Panc1 (cell line): Measurements from ENCODE around the gene SLC16A12. TPM values are rescaled to one million over a fixed set of nuclear protein-coding genes. Genes with fewer than 3 reads are reported as not detected.

Experiments
- ATAC-seq: fragments of 200-7000 bp; cut with Tn5 transposase; 2 replicates; pipeline ENCODE4 v1.9.1; 2020; ENCODE audit warnings: mild to moderate bottlenecking, moderate library complexity
- BruUV-seq: library from RNA; stranded (reverse); fragments of 400-500 nt; replicated peaks from 2 replicates; lab custom pipeline; 2021; lab: Mats Ljungman, UMichigan
- CTCF ChIA-PET: fragments of 300-600 bp; sonication (Branson Sonifier 250); formaldehyde crosslinking; loops from one replicate; lab custom pipeline; 2022; ENCODE audit warnings: antibody characterized with exemption; lab: Charles Lee
- POLR2A ChIA-PET: fragments of 300-600 bp; sonication (Branson Sonifier 250); formaldehyde crosslinking; loops from one replicate; lab custom pipeline; 2022; ENCODE audit warnings: antibody characterized with exemption; lab: Charles Lee
- DNase-seq: peaks from one replicate; pipeline ENCODE4 v3.0.0-alpha.2; 2010; ENCODE audit warnings: low read depth, low spot score
- H3K27ac ChIP-seq: 2 replicates; pipeline ENCODE4 v1.5.1; 2011; ENCODE audit warnings: mild to moderate bottlenecking, low read length, inconsistent platforms
- H3K27me3 ChIP-seq: fragments of 200-500 bp; sonication (Bioruptor generic); 2 replicates; pipeline ENCODE4 v1.6.0; 2014; ENCODE audit warnings: low read length, inconsistent platforms; ENCODE audit not compliant: control insufficient read depth, insufficient read depth
- H3K36me3 ChIP-seq: fragments of 200-500 bp; sonication (Bioruptor generic); 2 replicates; pipeline ENCODE4 v1.5.1; 2014; ENCODE audit warnings: inconsistent platforms, mild to moderate bottlenecking, low read length, moderate library complexity; ENCODE audit not compliant: control insufficient read depth, insufficient read depth
- H3K4me1 ChIP-seq: 2 replicates; pipeline ENCODE4 v1.5.1; 2011; ENCODE audit warnings: inconsistent platforms, mild to moderate bottlenecking, low read length, moderate library complexity; ENCODE audit not compliant: control insufficient read depth, insufficient read depth
- H3K4me3 ChIP-seq, 2 experiments: 2 replicates each; pipeline ENCODE4 v1.5.1; 2011 to 2012; ENCODE audit warnings: low read depth in 2 of 2, low read length in 2 of 2, mild to moderate bottlenecking in 2 of 2, inconsistent platforms in 1 of 2, moderate library complexity in 1 of 2
- H3K9me3 ChIP-seq: fragments of 200-500 bp; sonication (Bioruptor generic); 2 replicates; pipeline ENCODE4 v1.5.1; 2014; ENCODE audit warnings: low read depth, mild to moderate bottlenecking, inconsistent platforms, low read length, moderate library complexity; ENCODE audit not compliant: control insufficient read depth, insufficient read depth
- CTCF ChIP-seq: fragments of 450-650 bp; IDR thresholded peaks from 2 replicates; pipeline ENCODE4 v1.5.1; 2017; ENCODE audit warnings: mild to moderate bottlenecking
- POLR2AphosphoS5 ChIP-seq: IDR thresholded peaks from 2 replicates; pipeline ENCODE4 v1.6.1; 2012; ENCODE audit warnings: mild to moderate bottlenecking, low read depth, low read length, moderate library complexity
- REST ChIP-seq, 2 experiments: IDR thresholded peaks; 2 replicates each; pipeline ENCODE4 v1.6.1; 2011 to 2012; ENCODE audit warnings: low read depth in 2 of 2, control low read depth in 1 of 2, low read length in 1 of 2, mild to moderate bottlenecking in 1 of 2, moderate library complexity in 1 of 2; ENCODE audit not compliant: insufficient read depth in 1 of 2
- SIN3A ChIP-seq: IDR thresholded peaks from 2 replicates; pipeline ENCODE4 v1.6.1; 2012; ENCODE audit warnings: low read depth, mild to moderate bottlenecking, low read length, moderate library complexity, borderline replicate concordance; ENCODE audit not compliant: insufficient read depth
- TCF7L2 ChIP-seq: IDR thresholded peaks from 2 replicates; pipeline ENCODE4 v1.6.1; 2011; ENCODE audit warnings: mild to moderate bottlenecking, low read depth, low read length, inconsistent platforms
- in situ Hi-C: cut with HindIII; loops from 2 replicates; pipeline ENCODE4 v1.10.0; 2016; ENCODE audit warnings: low sequenced_read_pairs, low pct_unique_long_range_greater_than_20kb
- intact Hi-C: fragments of 100-400 bp; cut with micrococcal nuclease; formaldehyde crosslinking; loops from one replicate; pipeline ENCODE4 v1.10.0; 2022; ENCODE audit not compliant: unreplicated experiment
- total RNA-seq: library from RNA; stranded (reverse); gene quantifications from one replicate; pipeline ENCODE4 v1.2.1, GENCODE V29; 2021; ENCODE audit not compliant: unreplicated experiment

The SLC16A12 gene
- total RNA-seq, 1 experiment from 2014 or later: not detected

- TF ChIP-seq CTCF (no peak), TCF7L2 (no peak), REST (IDR thresholded peaks at IDR 0.05; ENCODE audit: insufficient read depth in 1 of 2, low read depth in 2 of 2, low read length in 1 of 2) (no peak), POLR2AphosphoS5 (no peak), SIN3A (no peak)
- DNase-seq: no peak
- Histone ChIP-seq H3K36me3 (no peaks in the 10 kb centered on the region), H3K4me3 (no peak overlapping the region), H3K9me3 (no peaks in the 10 kb centered on the region), H3K27me3 (no peaks in the 10 kb centered on the region), H3K27ac (no peak overlapping the region), H3K4me1 (no peaks in the 10 kb centered on the region)
- no peak for ATAC-seq
- ChIA-PET POLR2A (no interaction called here), CTCF (no interaction called here)
- BruUV-seq: no TSS peak
- intact Hi-C loops (no loop called here), in situ Hi-C loops (no loop called here)
Measured at GRCh38 chr10:89478739-89479654, 56.4 kb downstream of the SLC16A12 start.

- in situ Hi-C loops: no loop called here
- Histone ChIP-seq H3K27ac (no peak overlapping the region), H3K9me3 (no peaks in the 10 kb centered on the region), H3K4me3 (no peak overlapping the region), H3K36me3 (no peaks in the 10 kb centered on the region), H3K27me3 (no peaks in the 10 kb centered on the region), H3K4me1 (no peaks in the 10 kb centered on the region)
- ATAC-seq (no peak), DNase-seq (no peak)
- intact Hi-C loops: no loop called here
- TF ChIP-seq REST (IDR thresholded peaks at IDR 0.05; ENCODE audit: insufficient read depth in 1 of 2, low read depth in 2 of 2, low read length in 1 of 2): no peak
- TF ChIP-seq POLR2AphosphoS5: no peak
- TF ChIP-seq TCF7L2: no peak
- no peak for TF ChIP-seq CTCF
- no peak for TF ChIP-seq SIN3A
- no TSS peak for BruUV-seq
- ChIA-PET CTCF (no interaction called here), POLR2A (no interaction called here)
Measured at GRCh38 chr10:89478085-89478738, 57.2 kb downstream of the SLC16A12 start.
